Esophagus muscularis mucosa (tissue), 4 donors: ENCODE data around the gene RNASEL. TPM values are rescaled to one million over a fixed set of nuclear protein-coding genes. Genes with fewer than 3 reads are reported as not detected.

Experiments
- DNase-seq: peaks from one replicate; pipeline ENCODE4 v3.0.0-alpha.2; 2017; ENCODE audit errors: extremely low spot score
- H3K27ac ChIP-seq, 4 donors: fragments of 200-600 bp; sonication (generic); replicated peaks in 1 of 4; 1 replicate in 3 of 4; 2 replicates in 1 of 4; pipeline ENCODE4 v1.5.1; 2016 to 2019; ENCODE audit warnings: mild to moderate bottlenecking in 1 of 4
- H3K27me3 ChIP-seq, 4 donors: fragments of 200-600 bp; sonication (generic); one replicate each; pipeline versions ENCODE4 v1.5.1 to v1.6.0; 2016 to 2019
- H3K36me3 ChIP-seq, 4 donors: fragments of 200-600 bp; sonication (generic); one replicate each; pipeline ENCODE4 v1.5.1; 2016 to 2019
- H3K4me1 ChIP-seq, 4 donors: fragments of 200-600 bp; sonication (generic); one replicate each; pipeline ENCODE4 v1.5.1; 2016 to 2019
- H3K4me3 ChIP-seq, 4 donors: fragments of 200-600 bp; sonication (generic); 1 replicate in 2 of 4; 2 replicates in 2 of 4; pipeline ENCODE4 v1.5.1; 2016 to 2019; ENCODE audit warnings: mild to moderate bottlenecking in 4 of 4, moderate library complexity in 1 of 4
- H3K9me3 ChIP-seq, 4 donors: fragments of 200-600 bp; sonication (generic); 1 replicate in 3 of 4; 2 replicates in 1 of 4; pipeline ENCODE4 v1.5.1; 2016 to 2019
- EP300 ChIP-seq: sonication (generic); formaldehyde crosslinking; IDR thresholded peaks from one replicate; pipeline ENCODE4 v1.6.1; 2017; ENCODE audit warnings: antibody characterized with exemption
- POLR2A ChIP-seq: fragments of 450-650 bp; IDR thresholded peaks from one replicate; pipeline ENCODE4 v1.6.1; 2017; ENCODE audit warnings: antibody characterized with exemption, moderate library complexity, mild to moderate bottlenecking, low read depth
- POLR2AphosphoS5 ChIP-seq, 2 donors: sonication (generic); formaldehyde crosslinking; IDR thresholded peaks; one replicate each; pipeline ENCODE4 v1.6.1; 2017; ENCODE audit warnings: antibody characterized with exemption in 2 of 2
- WGBS: methylation state at CpG from one replicate; pipeline ENCODE4 v1.1.5; 2018; 5-methylcytosine and 5-hydroxymethylcytosine counted together
- intact Hi-C: fragments of 100-400 bp; cut with DNase I; formaldehyde crosslinking; loops from one replicate; pipeline ENCODE4 v1.15.1; 2023
- total RNA-seq, 4 donors: library from RNA; depleted of rRNA; stranded (reverse); fragments of >200 nt; gene quantifications; one replicate each; pipeline versions ENCODE4 v1.1.0 to v1.2.1, GENCODE V29; 2016
- TF ChIP-seq, protein P1 (sequence below), 3 experiments: fragments of 200-600 bp in 2 of 3; fragments of 450-650 bp in 1 of 3; sonication (generic) in 2 of 3; IDR thresholded peaks; one replicate each; pipeline ENCODE4 v1.5.1; 2017 to 2019; ENCODE audit warnings: antibody characterized with exemption in 3 of 3, mild to moderate bottlenecking in 2 of 3, moderate library complexity in 1 of 3

The RNASEL gene
- total RNA-seq, 4 donors from 2014 or later: 6.0 to 10.8 (median 9.0) TPM

DNA sequence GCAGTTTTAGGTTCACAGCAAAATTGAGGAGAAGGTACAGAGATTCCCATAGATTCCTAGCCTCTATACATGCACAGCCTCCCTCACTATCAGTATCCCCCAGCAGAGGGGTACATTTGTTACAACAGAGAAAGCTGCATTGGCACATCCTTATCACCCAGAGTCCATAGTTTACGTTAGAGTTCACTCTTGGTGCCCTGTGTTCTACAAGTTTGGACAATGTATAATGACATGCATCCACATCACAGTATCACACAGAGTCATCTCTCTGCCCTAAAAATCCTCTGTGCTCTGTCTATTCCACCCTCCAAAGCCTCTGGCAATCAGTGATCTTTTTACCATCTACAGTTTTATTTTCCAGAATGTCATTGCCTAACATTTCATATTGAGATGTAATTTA lies 37.5 kb upstream of the RNASEL start:
- intact Hi-C loops: no loop called here
- TF ChIP-seq, protein P1, sequence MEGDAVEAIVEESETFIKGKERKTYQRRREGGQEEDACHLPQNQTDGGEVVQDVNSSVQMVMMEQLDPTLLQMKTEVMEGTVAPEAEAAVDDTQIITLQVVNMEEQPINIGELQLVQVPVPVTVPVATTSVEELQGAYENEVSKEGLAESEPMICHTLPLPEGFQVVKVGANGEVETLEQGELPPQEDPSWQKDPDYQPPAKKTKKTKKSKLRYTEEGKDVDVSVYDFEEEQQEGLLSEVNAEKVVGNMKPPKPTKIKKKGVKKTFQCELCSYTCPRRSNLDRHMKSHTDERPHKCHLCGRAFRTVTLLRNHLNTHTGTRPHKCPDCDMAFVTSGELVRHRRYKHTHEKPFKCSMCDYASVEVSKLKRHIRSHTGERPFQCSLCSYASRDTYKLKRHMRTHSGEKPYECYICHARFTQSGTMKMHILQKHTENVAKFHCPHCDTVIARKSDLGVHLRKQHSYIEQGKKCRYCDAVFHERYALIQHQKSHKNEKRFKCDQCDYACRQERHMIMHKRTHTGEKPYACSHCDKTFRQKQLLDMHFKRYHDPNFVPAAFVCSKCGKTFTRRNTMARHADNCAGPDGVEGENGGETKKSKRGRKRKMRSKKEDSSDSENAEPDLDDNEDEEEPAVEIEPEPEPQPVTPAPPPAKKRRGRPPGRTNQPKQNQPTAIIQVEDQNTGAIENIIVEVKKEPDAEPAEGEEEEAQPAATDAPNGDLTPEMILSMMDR (IDR thresholded peaks at IDR 0.05): no peak
- no peak overlapping the region for H3K27ac ChIP-seq
- no peak for DNase-seq
- WGBS: 80% methylated on average over 1 of the region's 1 CpG
- H3K4me1 ChIP-seq: peaks cover 9 to 17% (median 11%) of the 10 kb centered on the region in 4 donors
- H3K9me3 ChIP-seq: no peaks in the 10 kb centered on the region
- H3K27me3 ChIP-seq: no peaks in the 10 kb centered on the region
- H3K4me3 ChIP-seq: no peak overlapping the region
- H3K36me3 ChIP-seq: no peaks in the 10 kb centered on the region

DNA sequence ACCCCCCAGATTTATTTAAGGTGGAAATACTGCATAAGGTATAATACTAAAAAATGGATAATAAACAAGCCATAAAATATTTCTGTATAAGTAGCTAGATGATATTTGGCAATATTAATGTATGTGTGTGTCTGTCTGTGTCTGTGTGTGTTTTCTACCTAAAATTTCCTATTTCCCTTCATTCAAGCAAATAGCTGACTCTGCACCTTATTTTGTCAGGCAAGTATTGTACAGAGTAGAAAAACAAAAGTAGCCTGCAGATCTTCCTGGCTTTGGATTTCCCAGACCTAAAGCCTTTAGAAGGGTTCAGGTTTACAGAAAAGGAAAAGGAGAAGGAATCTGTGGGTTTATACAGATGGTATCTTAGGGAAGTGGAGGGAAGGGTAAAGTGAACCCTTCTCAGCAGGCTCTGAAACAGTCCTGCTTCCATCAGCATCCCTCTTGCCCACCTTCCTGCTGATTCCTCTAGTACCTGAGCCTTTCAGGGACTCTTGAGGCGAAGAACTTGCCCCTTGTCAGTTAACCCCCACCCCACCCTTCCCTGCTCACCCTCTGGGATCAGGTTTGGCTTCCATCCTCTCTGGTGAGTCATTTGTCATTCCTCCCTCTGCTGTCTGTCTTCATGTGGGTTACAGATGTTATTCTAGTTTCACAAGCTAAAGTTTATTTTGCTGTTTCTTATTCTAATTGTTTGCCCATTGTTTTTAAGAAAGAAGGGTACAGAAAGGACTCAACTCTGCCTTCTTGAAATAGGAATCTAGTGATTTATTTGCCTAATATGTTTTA lies 36.9 kb upstream of the RNASEL start:
- no peak for DNase-seq
- Histone ChIP-seq H3K4me1 (peaks cover 9 to 14% (median 11%) of the 10 kb centered on the region in 4 donors), H3K9me3 (no peaks in the 10 kb centered on the region), H3K27me3 (no peaks in the 10 kb centered on the region), H3K4me3 (no peak overlapping the region), H3K27ac (no peak overlapping the region), H3K36me3 (no peaks in the 10 kb centered on the region)
- intact Hi-C loops: no loop called here
- TF ChIP-seq, protein P1 (IDR thresholded peaks at IDR 0.05): no peak
- no peak for TF ChIP-seq POLR2AphosphoS5 (IDR thresholded peaks at IDR 0.05)
- TF ChIP-seq EP300: no peak
- TF ChIP-seq POLR2A: no peak
- WGBS: 63% methylated on average over 1 of the region's 1 CpG

DNA sequence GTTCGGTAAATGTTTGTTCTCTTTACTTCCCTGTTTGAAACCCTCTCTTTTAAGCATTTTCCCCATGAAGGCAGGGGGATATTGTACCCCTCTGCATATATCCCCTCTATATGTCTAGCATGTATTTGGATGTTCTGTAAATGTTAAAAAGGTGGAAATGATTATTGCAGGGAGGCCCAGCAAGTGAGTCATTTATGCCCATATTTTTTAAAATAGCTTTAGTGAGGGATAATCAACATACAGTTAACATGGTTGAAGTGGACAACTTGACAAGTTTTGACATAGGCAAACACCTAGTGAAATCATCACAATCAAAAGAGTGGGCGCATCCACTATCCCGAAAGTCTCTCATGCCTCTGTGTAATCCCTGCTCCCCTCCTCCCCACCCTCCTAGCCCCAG lies 36.0 kb upstream of the RNASEL start:
- WGBS: 89% methylated on average over 3 of the region's 3 CpGs
- TF ChIP-seq, protein P1 (IDR thresholded peaks at IDR 0.05): no peak
- TF ChIP-seq EP300 (no peak), POLR2AphosphoS5 (IDR thresholded peaks at IDR 0.05) (no peak), POLR2A (no peak)
- Histone ChIP-seq H3K27ac (no peak overlapping the region), H3K36me3 (no peaks in the 10 kb centered on the region), H3K4me3 (no peak overlapping the region), H3K9me3 (no peaks in the 10 kb centered on the region), H3K4me1 (peaks cover 9 to 12% (median 9%) of the 10 kb centered on the region in 4 donors), H3K27me3 (no peaks in the 10 kb centered on the region)
- intact Hi-C loops: no loop called here
- no peak for DNase-seq

DNA sequence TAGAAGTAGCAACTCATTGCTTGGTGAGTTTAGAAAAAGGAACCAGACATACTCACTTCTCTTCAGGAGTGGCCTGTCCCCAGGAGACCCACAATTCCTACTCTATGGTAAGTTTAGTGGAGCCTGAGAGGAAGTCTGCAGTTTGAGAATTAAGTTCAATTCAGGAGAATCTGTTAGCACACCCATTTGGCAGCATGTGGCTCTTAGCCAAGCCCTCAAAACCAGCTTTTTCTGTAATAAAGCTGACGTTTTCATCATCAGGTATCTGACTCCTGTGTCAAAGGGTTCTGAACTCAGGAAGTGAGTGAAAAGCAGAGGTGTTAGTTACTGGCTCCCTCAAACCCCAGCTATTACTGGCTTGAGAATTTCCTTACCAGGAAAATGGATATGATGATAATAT lies 35.5 kb upstream of the RNASEL start:
- no peaks in the 10 kb centered on the region for H3K9me3 ChIP-seq
- H3K36me3 ChIP-seq: no peaks in the 10 kb centered on the region
- H3K4me1 ChIP-seq: peaks cover 9 to 12% (median 9%) of the 10 kb centered on the region in 4 donors
- DNase-seq: no peak
- H3K27me3 ChIP-seq: no peaks in the 10 kb centered on the region
- intact Hi-C loops: no loop called here
- H3K4me3 ChIP-seq: no peak overlapping the region
- no peak overlapping the region for H3K27ac ChIP-seq
- 36% methylated on average over 1 of the region's 1 CpG for WGBS
- TF ChIP-seq POLR2A: no peak
- no peak for TF ChIP-seq POLR2AphosphoS5 (IDR thresholded peaks at IDR 0.05)
- no peak for TF ChIP-seq EP300
- TF ChIP-seq, protein P1 (IDR thresholded peaks at IDR 0.05): no peak
